H9 (cell line): ENCODE measurements around the gene MNX1. TPM values are rescaled to one million over a fixed set of nuclear protein-coding genes. Genes with fewer than 3 reads are reported as not detected.

Source experiments
- DNase-seq: peaks from one replicate; pipeline ENCODE4 v3.0.0-alpha.2; 2017
- H2AFZ ChIP-seq: one replicate; pipeline ENCODE4 v1.6.1; 2013; ENCODE audit warnings: mild to moderate bottlenecking, low read length, control low read depth, moderate library complexity
- H2AK5ac ChIP-seq: 2 replicates; pipeline ENCODE4 v1.6.1; 2013; ENCODE audit warnings: low read length, control low read depth, mixed read lengths; ENCODE audit not compliant: insufficient read length
- H2BK120ac ChIP-seq: one replicate; pipeline ENCODE4 v1.6.1; 2013; ENCODE audit warnings: low read depth, mild to moderate bottlenecking, low read length, control low read depth, inconsistent platforms; ENCODE audit not compliant: poor library complexity, severe bottlenecking
- H2BK12ac ChIP-seq: 2 replicates; pipeline ENCODE4 v1.6.1; 2013; ENCODE audit warnings: low read length, control low read depth, mixed read lengths, low read depth; ENCODE audit not compliant: insufficient read length
- H2BK15ac ChIP-seq: 2 replicates; pipeline ENCODE4 v1.6.1; 2013; ENCODE audit warnings: low read depth, low read length, control low read depth
- H2BK20ac ChIP-seq: one replicate; pipeline ENCODE4 v1.6.1; 2013; ENCODE audit warnings: low read depth, mild to moderate bottlenecking, low read length, control low read depth, inconsistent platforms; ENCODE audit not compliant: poor library complexity, severe bottlenecking
- H2BK5ac ChIP-seq: 2 replicates; pipeline ENCODE4 v1.6.1; 2013; ENCODE audit warnings: low read length, control low read depth, mixed read lengths; ENCODE audit not compliant: insufficient read length
- H3K14ac ChIP-seq: 2 replicates; pipeline ENCODE4 v1.6.1; 2013; ENCODE audit warnings: low read length, control low read depth; ENCODE audit not compliant: insufficient read depth
- H3K18ac ChIP-seq: 2 replicates; pipeline ENCODE4 v1.6.1; 2013; ENCODE audit warnings: low read depth, mild to moderate bottlenecking, mixed read lengths, low read length, control low read depth; ENCODE audit not compliant: insufficient read length
- H3K23ac ChIP-seq: 2 replicates; pipeline ENCODE4 v1.6.1; 2013; ENCODE audit warnings: low read length, control low read depth, mixed read lengths, low read depth; ENCODE audit not compliant: insufficient read length
- H3K23me2 ChIP-seq: 2 replicates; pipeline ENCODE4 v1.6.1; 2013; ENCODE audit warnings: low read depth, mild to moderate bottlenecking, mixed read lengths, low read length, control low read depth; ENCODE audit not compliant: insufficient read length, poor library complexity, severe bottlenecking
- H3K27ac ChIP-seq: 2 replicates; pipeline ENCODE4 v1.5.1; 2013; ENCODE audit warnings: low read length, control low read depth, mixed read lengths, low read depth; ENCODE audit not compliant: insufficient read length
- H3K27me3 ChIP-seq: 2 replicates; pipeline ENCODE4 v1.6.1; 2013; ENCODE audit warnings: low read length, control low read depth, inconsistent platforms; ENCODE audit not compliant: insufficient read depth
- H3K4ac ChIP-seq: 2 replicates; pipeline ENCODE4 v1.6.1; 2013; ENCODE audit warnings: low read depth, mild to moderate bottlenecking, control low read depth, inconsistent platforms, low read length, moderate library complexity
- H3K4me1 ChIP-seq: 2 replicates; pipeline ENCODE4 v1.6.1; 2013; ENCODE audit warnings: low read length, control low read depth, inconsistent platforms; ENCODE audit not compliant: insufficient read depth
- H3K4me2 ChIP-seq: 2 replicates; pipeline ENCODE4 v1.6.1; 2013; ENCODE audit warnings: low read length, control low read depth, mixed read lengths; ENCODE audit not compliant: insufficient read length, insufficient read depth
- H3K56ac ChIP-seq: 2 replicates; pipeline ENCODE4 v1.6.1; 2013; ENCODE audit warnings: low read depth, mild to moderate bottlenecking, mixed read lengths, low read length, control low read depth; ENCODE audit not compliant: insufficient read length
- H3K79me1 ChIP-seq: 2 replicates; pipeline ENCODE4 v1.6.1; 2013; ENCODE audit warnings: low read depth, mild to moderate bottlenecking, moderate library complexity, low read length, control low read depth, inconsistent platforms; ENCODE audit not compliant: insufficient read depth, poor library complexity, severe bottlenecking
- H3K79me2 ChIP-seq: 2 replicates; pipeline ENCODE4 v1.6.1; 2013; ENCODE audit warnings: low read length, control low read depth, inconsistent platforms; ENCODE audit not compliant: insufficient read depth
- H3K9ac ChIP-seq: 2 replicates; pipeline ENCODE4 v1.6.1; 2013; ENCODE audit warnings: low read length, control low read depth, mixed read lengths; ENCODE audit not compliant: insufficient read length; ENCODE audit errors: extremely low read depth
- H3K9me3 ChIP-seq: one replicate; pipeline ENCODE4 v1.6.1; 2013; ENCODE audit warnings: low read depth, low read length, inconsistent platforms; ENCODE audit not compliant: control insufficient read depth
- H3T11ph ChIP-seq: one replicate; pipeline ENCODE4 v1.6.1; 2013; ENCODE audit warnings: mild to moderate bottlenecking, low read length, control low read depth, inconsistent platforms
- H4K20me1 ChIP-seq: one replicate; pipeline ENCODE4 v1.6.1; 2013; ENCODE audit not compliant: control insufficient read depth, insufficient read length, insufficient read depth
- H4K5ac ChIP-seq: 2 replicates; pipeline ENCODE4 v1.6.1; 2013; ENCODE audit warnings: low read depth, mild to moderate bottlenecking, mixed read lengths, low read length, control low read depth; ENCODE audit not compliant: insufficient read length
- H4K8ac ChIP-seq: replicated peaks from 2 replicates; pipeline ENCODE4 v1.6.1; 2013; ENCODE audit warnings: low read length, control low read depth, mixed read lengths, low read depth; ENCODE audit not compliant: insufficient read length
- H4K91ac ChIP-seq: 2 replicates; pipeline ENCODE4 v1.6.1; 2013; ENCODE audit warnings: low read depth, mild to moderate bottlenecking, moderate library complexity, mixed read lengths, low read length, control low read depth; ENCODE audit not compliant: insufficient read length
- H3K27ac Mint-ChIP-seq, 3 experiments: 2 replicates in 2 of 3; 3 replicates in 1 of 3; pipeline ENCODE4 v1.8.0; 2020 to 2021; ENCODE audit warnings: mixed read lengths in 3 of 3, mild to moderate bottlenecking in 1 of 3, moderate library complexity in 1 of 3
- H3K27me3 Mint-ChIP-seq: 2 replicates; pipeline ENCODE4 v1.8.0; 2021; ENCODE audit warnings: low read depth, mild to moderate bottlenecking, moderate library complexity, mixed read lengths
- H3K36me3 Mint-ChIP-seq, 3 experiments: 2 replicates in 2 of 3; 3 replicates in 1 of 3; pipeline ENCODE4 v1.8.0; 2020 to 2021; ENCODE audit warnings: low read depth in 3 of 3, mixed read lengths in 3 of 3; ENCODE audit not compliant: insufficient read depth in 1 of 3
- H3K4me1 Mint-ChIP-seq, 2 experiments: 2 replicates each; pipeline ENCODE4 v1.8.0; 2020; ENCODE audit warnings: mixed read lengths in 2 of 2
- H3K4me3 Mint-ChIP-seq, 2 experiments: 2 replicates in 1 of 2; 3 replicates in 1 of 2; pipeline ENCODE4 v1.8.0; 2020 to 2021; ENCODE audit warnings: mild to moderate bottlenecking in 2 of 2, mixed read lengths in 2 of 2, moderate library complexity in 1 of 2
- H3K9me3 Mint-ChIP-seq, 2 experiments: 2 replicates in 1 of 2; 3 replicates in 1 of 2; pipeline ENCODE4 v1.8.0; 2020; ENCODE audit warnings: mild to moderate bottlenecking in 2 of 2, mixed read lengths in 2 of 2, moderate library complexity in 1 of 2
- CTCF ChIP-seq: fragments of 200-600 bp; sonication (generic); conservative IDR thresholded peaks from 3 replicates; pipeline ENCODE4 v1.8.0; 2021; ENCODE audit warnings: antibody characterized with exemption, mild to moderate bottlenecking
- WGBS: extraction: QIAGEN DNeasy Blood & Tissue Kit; methylation state at CpG from one replicate; pipeline ENCODE4 v1.1.7; 2013; ENCODE audit warnings: missing lambda C conversion rate, low lambda C conversion rate, mixed read lengths; ENCODE audit not compliant: insufficient read length; ENCODE audit errors: extremely low coverage; 5-methylcytosine and 5-hydroxymethylcytosine counted together
- total RNA-seq: library from RNA; stranded (reverse); gene quantifications from 2 replicates; pipeline ENCODE4 v1.2.1, GENCODE V29; 2021

The MNX1 gene
- total RNA-seq, 1 experiment from 2014 or later: not detected

DNA sequence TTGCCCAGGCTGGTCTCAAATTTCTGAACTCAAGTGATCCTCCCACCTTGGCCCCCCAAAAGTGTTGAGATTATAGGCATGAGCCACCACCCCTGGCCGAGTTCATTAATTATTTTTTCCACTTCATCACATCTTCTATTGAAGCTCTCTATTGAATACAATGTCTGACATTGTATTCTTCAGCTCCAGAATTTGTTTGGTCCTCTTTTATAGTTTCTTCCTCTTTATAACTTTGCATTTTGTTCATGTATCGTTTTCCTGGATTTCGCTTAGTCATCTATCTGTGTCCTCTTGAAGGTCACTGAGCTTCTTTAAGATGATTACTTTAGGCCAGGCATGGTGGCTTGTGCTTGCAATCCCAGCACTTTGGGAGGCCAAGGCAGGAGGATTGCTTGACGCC lies 30.8 kb downstream of the MNX1 start:
- H4K20me1 ChIP-seq: no peaks in the 10 kb centered on the region
- Mint-ChIP-seq H3K27me3 (no peaks in the 10 kb centered on the region), H3K27ac (no peak overlapping the region), H3K4me1 (no peaks in the 10 kb centered on the region), H3K36me3 (peaks cover 19 to 33% (median 20%) of the 10 kb centered on the region in 3 experiments), H3K9me3 (peaks cover 18 to 19% of the 10 kb centered on the region in 2 experiments), H3K4me3 (no peak overlapping the region)
- no peak overlapping the region for H4K91ac ChIP-seq
- no peak overlapping the region for H2BK12ac ChIP-seq
- H3K79me1 ChIP-seq: no peaks in the 10 kb centered on the region
- no peak for TF ChIP-seq CTCF
- H2AFZ ChIP-seq: no peak overlapping the region
- no peak overlapping the region for H3K9ac ChIP-seq
- H3T11ph ChIP-seq: no peak overlapping the region
- H2BK120ac ChIP-seq: no peak overlapping the region
- H3K27ac ChIP-seq: no peak overlapping the region
- no peak overlapping the region for H4K8ac ChIP-seq
- H3K4me1 ChIP-seq: no peaks in the 10 kb centered on the region
- no peak overlapping the region for H3K4ac ChIP-seq
- H3K9me3 ChIP-seq: no peaks in the 10 kb centered on the region
- no peak overlapping the region for H3K4me2 ChIP-seq
- H3K14ac ChIP-seq: no peak overlapping the region
- no peak overlapping the region for H3K56ac ChIP-seq
- no peak overlapping the region for H2BK5ac ChIP-seq
- no peak overlapping the region for H2BK15ac ChIP-seq
- H3K23ac ChIP-seq: no peak overlapping the region
- no peak overlapping the region for H2AK5ac ChIP-seq
- no CpG with 5 or more reads among the region's 4 CpGs for WGBS
- no peak overlapping the region for H4K5ac ChIP-seq
- no peaks in the 10 kb centered on the region for H3K23me2 ChIP-seq
- no peak for DNase-seq
- no peak overlapping the region for H3K18ac ChIP-seq
- no peaks in the 10 kb centered on the region for H3K79me2 ChIP-seq
- no peaks in the 10 kb centered on the region for H3K27me3 ChIP-seq
- H2BK20ac ChIP-seq: no peak overlapping the region
